Retinal pigment epithelial cell (primary cell): ENCODE data around the gene CPS1.

Experiments
- DNase-seq: peaks from one replicate; pipeline ENCODE4 v3.0.0-alpha.2; 2010; ENCODE audit warnings: low read depth
- H3K4me3 ChIP-seq: 2 replicates; pipeline ENCODE4 v1.5.1; 2011; ENCODE audit warnings: mild to moderate bottlenecking, low read length, control low read depth, moderate library complexity
- TF ChIP-seq, protein P1 (sequence below): conservative IDR thresholded peaks from 2 replicates; pipeline ENCODE4 v1.5.1; 2011; ENCODE audit warnings: low read depth, low read length, control low read depth, inconsistent platforms

The CPS1 gene

DNA sequence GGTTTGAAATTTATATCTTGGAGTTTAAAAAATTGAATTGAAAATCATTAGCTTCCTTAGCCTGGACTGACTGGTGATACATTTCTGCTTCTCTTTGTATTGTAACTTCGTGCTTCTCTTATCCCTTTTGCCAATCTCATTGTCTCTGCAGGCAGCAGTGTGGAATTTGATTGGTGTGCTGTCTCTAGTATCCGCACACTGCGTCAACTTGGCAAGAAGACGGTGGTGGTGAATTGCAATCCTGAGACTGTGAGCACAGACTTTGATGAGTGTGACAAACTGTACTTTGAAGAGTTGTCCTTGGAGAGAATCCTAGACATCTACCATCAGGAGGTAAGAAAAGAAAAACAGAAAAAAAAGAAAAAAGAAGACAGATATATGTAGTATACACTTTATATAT lies 85.9 kb downstream of the CPS1 start:
- DNase-seq = no peak
- H3K4me3 ChIP-seq = no peak overlapping the region
- TF ChIP-seq, protein P1, sequence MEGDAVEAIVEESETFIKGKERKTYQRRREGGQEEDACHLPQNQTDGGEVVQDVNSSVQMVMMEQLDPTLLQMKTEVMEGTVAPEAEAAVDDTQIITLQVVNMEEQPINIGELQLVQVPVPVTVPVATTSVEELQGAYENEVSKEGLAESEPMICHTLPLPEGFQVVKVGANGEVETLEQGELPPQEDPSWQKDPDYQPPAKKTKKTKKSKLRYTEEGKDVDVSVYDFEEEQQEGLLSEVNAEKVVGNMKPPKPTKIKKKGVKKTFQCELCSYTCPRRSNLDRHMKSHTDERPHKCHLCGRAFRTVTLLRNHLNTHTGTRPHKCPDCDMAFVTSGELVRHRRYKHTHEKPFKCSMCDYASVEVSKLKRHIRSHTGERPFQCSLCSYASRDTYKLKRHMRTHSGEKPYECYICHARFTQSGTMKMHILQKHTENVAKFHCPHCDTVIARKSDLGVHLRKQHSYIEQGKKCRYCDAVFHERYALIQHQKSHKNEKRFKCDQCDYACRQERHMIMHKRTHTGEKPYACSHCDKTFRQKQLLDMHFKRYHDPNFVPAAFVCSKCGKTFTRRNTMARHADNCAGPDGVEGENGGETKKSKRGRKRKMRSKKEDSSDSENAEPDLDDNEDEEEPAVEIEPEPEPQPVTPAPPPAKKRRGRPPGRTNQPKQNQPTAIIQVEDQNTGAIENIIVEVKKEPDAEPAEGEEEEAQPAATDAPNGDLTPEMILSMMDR = no peak

GRCh38 chr2:210647151-210647550 lies 90.8 kb downstream of the CPS1 start:
- no peak for DNase-seq
- TF ChIP-seq, protein P1 = no peak
- H3K4me3 ChIP-seq = no peak overlapping the region

- DNase-seq = no peak
- no peak overlapping the region for H3K4me3 ChIP-seq
- TF ChIP-seq, protein P1 = no peak
Measured at GRCh38 chr2:210654091-210654490, 97.7 kb downstream of the CPS1 start.

- H3K4me3 ChIP-seq = no peak overlapping the region
- no peak for DNase-seq
- TF ChIP-seq, protein P1 = no peak
Measured at GRCh38 chr2:210655229-210655975, 99.0 kb downstream of the CPS1 start.

GRCh38 chr2:210657874-210658273 lies 101.5 kb downstream of the CPS1 start:
- DNase-seq = no peak
- H3K4me3 ChIP-seq = no peak overlapping the region

DNA sequence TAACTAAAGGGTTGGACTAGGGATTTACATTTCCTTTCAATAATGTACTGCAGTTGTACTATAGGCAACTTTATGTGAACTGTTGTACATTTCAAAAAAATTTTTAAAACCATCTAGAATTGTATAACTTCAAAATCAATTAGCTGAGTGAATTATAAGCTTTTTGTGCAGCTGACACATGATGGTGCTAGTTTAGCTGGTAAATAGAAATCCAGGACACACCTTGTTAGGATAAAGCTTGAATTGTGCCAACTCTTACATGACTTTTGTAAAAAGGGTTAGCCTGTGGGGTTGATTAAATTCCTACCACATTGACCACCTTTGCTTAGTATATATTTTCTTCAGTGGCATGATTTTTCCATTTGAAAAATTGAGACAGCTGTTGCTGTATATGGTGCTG lies 104.4 kb downstream of the CPS1 start:
- H3K4me3 ChIP-seq = no peak overlapping the region
- no peak for DNase-seq
- TF ChIP-seq, protein P1 = no peak

More at GRCh38 chr2:210657874-210658273, 101.5 kb downstream of the CPS1 start:
- TF ChIP-seq, protein P1 = no peak

DNA sequence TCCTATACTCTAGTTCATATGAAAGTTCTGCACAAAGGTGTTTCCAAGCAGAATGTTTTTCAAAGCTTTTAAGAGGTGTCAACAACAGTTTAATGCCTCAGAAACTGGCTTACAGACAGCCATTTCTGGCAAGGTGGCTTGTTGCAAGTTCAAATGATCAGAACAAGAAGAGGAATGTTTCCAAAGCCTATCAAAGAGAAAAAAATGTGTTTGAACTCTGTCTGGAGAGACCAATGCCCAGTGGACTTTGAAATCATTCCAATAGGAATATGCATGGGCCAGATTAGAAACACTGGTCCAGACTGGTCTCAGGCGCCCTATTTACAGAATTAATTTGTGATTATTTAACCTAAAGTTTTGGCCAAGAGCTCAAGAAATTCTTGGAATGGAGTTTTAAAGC lies 106.2 kb downstream of the CPS1 start:
- no peak for DNase-seq
- no peak overlapping the region for H3K4me3 ChIP-seq
- TF ChIP-seq, protein P1 = no peak
